ENCODE measurements around the gene SYF2. TPM values are rescaled to one million over a fixed set of nuclear protein-coding genes. Genes with fewer than 3 reads are reported as not detected.
A peak's percentile ranks its signal among the peaks of the same experiment; 100 is the strongest.

Gene SYF2
- total RNA-seq, 1 experiment from 2014 or later: 30.2 TPM

DNA sequence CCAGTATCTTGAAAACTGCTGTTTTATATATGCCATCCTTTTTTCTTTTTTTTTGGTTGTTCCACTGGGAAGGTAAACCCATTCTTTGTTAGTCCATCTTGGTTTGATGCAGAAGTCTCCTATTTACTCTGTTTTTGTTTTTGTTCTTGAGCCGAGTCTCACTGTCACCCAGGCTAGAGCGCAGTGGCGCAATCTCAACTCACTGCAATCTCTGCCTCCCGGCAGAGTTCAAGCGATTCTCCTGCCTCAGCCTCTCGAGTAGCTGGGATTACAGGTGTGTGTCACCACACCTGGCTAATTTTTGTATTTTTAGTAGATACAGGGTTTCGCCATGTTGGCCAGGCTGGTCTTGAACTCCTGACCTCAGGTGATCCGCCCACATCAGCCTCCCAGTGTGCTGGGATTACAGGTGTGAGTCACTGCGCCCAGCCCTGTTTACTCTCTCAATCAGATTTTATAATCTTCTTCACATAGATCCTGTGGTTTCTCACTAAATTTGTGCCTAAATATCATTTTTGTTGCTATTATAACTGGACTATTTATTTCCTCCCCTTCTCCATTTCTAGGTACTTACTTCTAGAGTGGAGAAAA is 12.5 kb downstream of the SYF2 start:
- POLR2A ChIA-PET (ENCODE audit: low non-redundant PET): no interaction called here
- H3K27ac ChIP-seq (ENCODE audit: low read depth, low read length, poor library complexity, severe bottlenecking): no peak overlapping the region

DNA sequence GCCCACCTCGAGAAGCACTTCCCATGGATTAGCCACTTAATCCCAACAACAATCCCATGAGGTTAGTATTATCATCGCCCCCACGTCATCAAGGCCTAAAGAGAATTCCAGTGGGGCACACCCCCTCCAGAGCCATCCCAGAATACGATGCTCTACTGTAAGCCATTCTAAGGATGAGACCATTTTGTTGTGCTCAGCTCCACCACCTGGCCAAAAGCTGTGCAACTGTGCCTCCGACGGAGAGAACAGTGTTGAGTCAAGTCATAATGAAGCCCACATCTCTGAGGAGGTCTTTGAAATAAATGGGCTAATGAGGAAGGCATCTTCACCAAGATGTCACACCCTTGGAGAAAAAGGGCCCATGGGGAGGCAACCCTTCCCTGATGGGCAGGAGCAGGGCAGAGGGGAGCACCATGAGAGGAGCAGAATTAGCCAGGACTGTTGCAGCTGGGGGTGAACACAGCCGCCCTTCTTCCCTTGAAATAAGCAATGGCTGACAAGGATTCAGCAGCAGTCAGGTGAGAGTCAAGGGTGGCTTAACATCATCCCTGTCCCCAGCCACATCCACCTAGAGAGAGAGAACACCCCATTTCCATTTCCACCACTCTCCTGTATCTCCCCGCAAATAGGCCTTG is 14.6 kb downstream of the SYF2 start:
- POLR2A ChIA-PET (ENCODE audit: low non-redundant PET): no interaction called here
- Histone ChIP-seq H3K36me3 (ENCODE audit: insufficient read depth, low read length, poor library complexity, severe bottlenecking) (peaks cover 8% of the 10 kb centered on the region), H3K4me3 (ENCODE audit: low read depth, low read length, poor library complexity, severe bottlenecking) (no peak overlapping the region), H3K9me3 (ENCODE audit: low read depth, low read length, poor library complexity, severe bottlenecking) (no peaks in the 10 kb centered on the region), H3K4me1 (ENCODE audit: insufficient read depth, low read length, poor library complexity, severe bottlenecking) (no peaks in the 10 kb centered on the region), H3K27me3 (replicated peaks; ENCODE audit: insufficient read depth, low read depth, low read length, poor library complexity) (no peaks in the 10 kb centered on the region), H3K27ac (ENCODE audit: low read depth, low read length, poor library complexity, severe bottlenecking) (no peak overlapping the region)
- TF ChIP-seq, protein P1, sequence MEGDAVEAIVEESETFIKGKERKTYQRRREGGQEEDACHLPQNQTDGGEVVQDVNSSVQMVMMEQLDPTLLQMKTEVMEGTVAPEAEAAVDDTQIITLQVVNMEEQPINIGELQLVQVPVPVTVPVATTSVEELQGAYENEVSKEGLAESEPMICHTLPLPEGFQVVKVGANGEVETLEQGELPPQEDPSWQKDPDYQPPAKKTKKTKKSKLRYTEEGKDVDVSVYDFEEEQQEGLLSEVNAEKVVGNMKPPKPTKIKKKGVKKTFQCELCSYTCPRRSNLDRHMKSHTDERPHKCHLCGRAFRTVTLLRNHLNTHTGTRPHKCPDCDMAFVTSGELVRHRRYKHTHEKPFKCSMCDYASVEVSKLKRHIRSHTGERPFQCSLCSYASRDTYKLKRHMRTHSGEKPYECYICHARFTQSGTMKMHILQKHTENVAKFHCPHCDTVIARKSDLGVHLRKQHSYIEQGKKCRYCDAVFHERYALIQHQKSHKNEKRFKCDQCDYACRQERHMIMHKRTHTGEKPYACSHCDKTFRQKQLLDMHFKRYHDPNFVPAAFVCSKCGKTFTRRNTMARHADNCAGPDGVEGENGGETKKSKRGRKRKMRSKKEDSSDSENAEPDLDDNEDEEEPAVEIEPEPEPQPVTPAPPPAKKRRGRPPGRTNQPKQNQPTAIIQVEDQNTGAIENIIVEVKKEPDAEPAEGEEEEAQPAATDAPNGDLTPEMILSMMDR (conservative IDR thresholded peaks at IDR 0.05; ENCODE audit: low read depth, low read length): 0 out of 2 replicates have a peak, but pooled peaks have one; percentile 11
- no peak for TF ChIP-seq EZH2 (IDR thresholded peaks at IDR 0.05; ENCODE audit: borderline replicate concordance, low read depth, low read length, poor library complexity, severe bottlenecking)
- intact Hi-C loops (cut with micrococcal nuclease; ENCODE audit: unreplicated experiment): no loop called here
- CTCF ChIA-PET: no interaction called here
- DNase-seq (ENCODE audit: low spot score): no peak
- BruUV-seq (replicated peaks): no TSS peak

More for the DNA sequence above, 12.5 kb downstream of the SYF2 start:
- CTCF ChIA-PET: no interaction called here
- peaks cover 25% of the 10 kb centered on the region for H3K36me3 ChIP-seq (ENCODE audit: insufficient read depth, low read length, poor library complexity, severe bottlenecking)
- no peak for TF ChIP-seq EZH2 (IDR thresholded peaks at IDR 0.05; ENCODE audit: borderline replicate concordance, low read depth, low read length, poor library complexity, severe bottlenecking)
- TF ChIP-seq, protein P1 (conservative IDR thresholded peaks at IDR 0.05; ENCODE audit: low read depth, low read length): no peak
- H3K27me3 ChIP-seq (replicated peaks; ENCODE audit: insufficient read depth, low read depth, low read length, poor library complexity): no peaks in the 10 kb centered on the region
- no peaks in the 10 kb centered on the region for H3K4me1 ChIP-seq (ENCODE audit: insufficient read depth, low read length, poor library complexity, severe bottlenecking)
- DNase-seq (ENCODE audit: low spot score): no peak
- BruUV-seq (replicated peaks): no TSS peak
- H3K9me3 ChIP-seq (ENCODE audit: low read depth, low read length, poor library complexity, severe bottlenecking): no peaks in the 10 kb centered on the region
- intact Hi-C loops (cut with micrococcal nuclease; ENCODE audit: unreplicated experiment): no loop called here
- no peak overlapping the region for H3K4me3 ChIP-seq (ENCODE audit: low read depth, low read length, poor library complexity, severe bottlenecking)

DNA sequence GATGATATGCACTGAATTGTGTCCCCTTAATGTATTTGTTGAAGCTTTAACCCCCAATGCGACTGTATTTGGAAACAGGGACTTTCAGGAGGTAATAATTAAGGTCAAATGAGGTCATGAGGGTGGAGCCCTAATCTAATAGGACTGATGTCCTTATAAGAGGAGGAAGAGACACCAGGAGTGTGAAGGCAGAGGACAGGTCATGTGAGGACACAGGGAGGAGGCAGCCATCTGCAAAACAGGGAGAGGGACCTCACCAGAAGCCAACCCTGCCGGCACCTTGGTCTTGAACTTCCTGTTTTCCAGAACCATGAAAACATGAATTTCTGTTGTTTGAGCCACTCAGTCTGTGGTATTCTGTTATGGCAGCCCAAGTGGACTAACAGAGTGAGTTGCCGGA is 15.3 kb downstream of the SYF2 start:
- intact Hi-C loops (cut with micrococcal nuclease; ENCODE audit: unreplicated experiment): no loop called here
- Histone ChIP-seq H3K4me3 (ENCODE audit: low read depth, low read length, poor library complexity, severe bottlenecking) (no peak overlapping the region), H3K9me3 (ENCODE audit: low read depth, low read length, poor library complexity, severe bottlenecking) (no peaks in the 10 kb centered on the region), H3K27me3 (replicated peaks; ENCODE audit: insufficient read depth, low read depth, low read length, poor library complexity) (no peaks in the 10 kb centered on the region), H3K27ac (ENCODE audit: low read depth, low read length, poor library complexity, severe bottlenecking) (no peak overlapping the region), H3K4me1 (ENCODE audit: insufficient read depth, low read length, poor library complexity, severe bottlenecking) (no peaks in the 10 kb centered on the region), H3K36me3 (ENCODE audit: insufficient read depth, low read length, poor library complexity, severe bottlenecking) (peaks cover under 1% of the 10 kb centered on the region)
- TF ChIP-seq EZH2 (IDR thresholded peaks at IDR 0.05; ENCODE audit: borderline replicate concordance, low read depth, low read length, poor library complexity, severe bottlenecking): no peak
- ChIA-PET CTCF (no interaction called here), POLR2A (ENCODE audit: low non-redundant PET) (no interaction called here)
- BruUV-seq (replicated peaks): no TSS peak
- no peak for DNase-seq (ENCODE audit: low spot score)

Measured in A673 (cell line).